Cardiac muscle cell (in vitro differentiated cells and primary cell): ENCODE measurements around the gene DAB2IP. TPM values are rescaled to one million over a fixed set of nuclear protein-coding genes. Genes with fewer than 3 reads are reported as not detected.

Source experiments
- DNase-seq, 2 donors: peaks; one replicate each; pipeline versions ENCODE4 v3.0.0 to v3.0.0-alpha.2; 2010 to 2017; ENCODE audit warnings: low read depth in 1 of 2, low spot score in 1 of 2
- H3K27ac ChIP-seq: fragments of 200-600 bp; sonication (generic); 2 replicates; pipeline ENCODE4 v1.5.1; 2016
- H3K27me3 ChIP-seq: fragments of 200-600 bp; sonication (generic); 2 replicates; pipeline ENCODE4 v1.6.0; 2016; ENCODE audit warnings: control low read depth
- H3K36me3 ChIP-seq: fragments of 200-600 bp; sonication (generic); 2 replicates; pipeline ENCODE4 v1.5.1; 2016; ENCODE audit warnings: control low read depth
- H3K4me1 ChIP-seq: fragments of 200-600 bp; sonication (generic); 2 replicates; pipeline ENCODE4 v1.8.1; 2017; ENCODE audit warnings: low read depth, mild to moderate bottlenecking, mixed run types
- H3K4me3 ChIP-seq: fragments of 200-600 bp; sonication (generic); 2 replicates; pipeline ENCODE4 v1.5.1; 2016; ENCODE audit warnings: mild to moderate bottlenecking
- H3K9me3 ChIP-seq: fragments of 200-600 bp; sonication (generic); 2 replicates; pipeline ENCODE4 v1.5.1; 2017; ENCODE audit warnings: low read depth, mild to moderate bottlenecking, control low read depth
- CTCF ChIP-seq: IDR thresholded peaks from 2 replicates; pipeline ENCODE4 v1.5.1; 2012; ENCODE audit warnings: low read depth, mild to moderate bottlenecking, low read length
- polyA plus RNA-seq: library from polyadenylated mRNA; unstranded; fragments of >200 nt; fragmentation: Nextera tagmentation; extraction: Ambion mirVana; gene quantifications from 2 replicates; pipeline ENCODE4 v1.2.1, GENCODE V29; 2016
- total RNA-seq: library from RNA; depleted of rRNA; stranded (reverse); fragments of >200 nt; gene quantifications from 2 replicates; pipeline ENCODE4 v1.2.3, GENCODE V29; 2016

The DAB2IP gene
- total and polyA plus RNA-seq, 2 experiments from 2014 or later, result 25.7 to 105 TPM

GRCh38 chr9:121662891-121663580, 11.6 kb downstream of the DAB2IP start:
- no peak for TF ChIP-seq CTCF
- Histone ChIP-seq H3K4me3 (no peak overlapping the region), H3K9me3 (no peaks in the 10 kb centered on the region), H3K27me3 (no peaks in the 10 kb centered on the region), H3K27ac (peak overlapping the region; percentile 83), H3K36me3 (no peaks in the 10 kb centered on the region), H3K4me1 (peaks cover 13% of the 10 kb centered on the region)
- DNase-seq, result no peak

DNA sequence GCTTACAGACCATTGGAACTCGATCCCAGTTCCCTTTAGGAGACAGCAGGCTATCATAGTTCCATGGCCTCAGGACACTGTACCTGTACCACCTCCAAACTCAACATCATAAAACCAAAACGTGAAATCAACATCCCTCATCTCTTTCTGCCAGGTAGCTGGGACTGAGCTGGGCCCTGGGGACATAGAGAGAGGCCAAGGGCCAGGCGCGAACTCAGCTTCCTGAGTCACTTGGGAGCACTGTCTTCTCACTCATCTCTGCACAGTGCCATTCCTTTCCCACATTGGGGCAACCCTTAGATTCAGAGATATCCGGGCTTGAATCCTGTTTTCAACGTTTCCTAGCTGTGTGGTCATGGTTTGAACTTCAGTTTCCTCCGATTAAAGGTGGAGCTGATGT, 12.2 kb downstream of the DAB2IP start:
- peaks cover 8% of the 10 kb centered on the region for H3K4me1 ChIP-seq
- no peak for TF ChIP-seq CTCF
- no peak for DNase-seq
- H3K9me3 ChIP-seq, result no peaks in the 10 kb centered on the region
- H3K4me3 ChIP-seq, result no peak overlapping the region
- H3K27me3 ChIP-seq, result no peaks in the 10 kb centered on the region
- peak overlapping the region; percentile 83 for H3K27ac ChIP-seq
- no peaks in the 10 kb centered on the region for H3K36me3 ChIP-seq

- peaks cover 6% of the 10 kb centered on the region for H3K4me1 ChIP-seq
- H3K27ac ChIP-seq, result peak overlapping the region; percentile 50
- no peak for DNase-seq
- H3K4me3 ChIP-seq, result no peak overlapping the region
- no peaks in the 10 kb centered on the region for H3K36me3 ChIP-seq
- H3K9me3 ChIP-seq, result no peaks in the 10 kb centered on the region
- H3K27me3 ChIP-seq, result no peaks in the 10 kb centered on the region
- TF ChIP-seq CTCF, result no peak
These were observed 14.9 kb downstream of the DAB2IP start for GRCh38 chr9:121666294-121666693.

- no peak for TF ChIP-seq CTCF
These were observed 15.8 kb downstream of the DAB2IP start for GRCh38 chr9:121667214-121667613.

DNA sequence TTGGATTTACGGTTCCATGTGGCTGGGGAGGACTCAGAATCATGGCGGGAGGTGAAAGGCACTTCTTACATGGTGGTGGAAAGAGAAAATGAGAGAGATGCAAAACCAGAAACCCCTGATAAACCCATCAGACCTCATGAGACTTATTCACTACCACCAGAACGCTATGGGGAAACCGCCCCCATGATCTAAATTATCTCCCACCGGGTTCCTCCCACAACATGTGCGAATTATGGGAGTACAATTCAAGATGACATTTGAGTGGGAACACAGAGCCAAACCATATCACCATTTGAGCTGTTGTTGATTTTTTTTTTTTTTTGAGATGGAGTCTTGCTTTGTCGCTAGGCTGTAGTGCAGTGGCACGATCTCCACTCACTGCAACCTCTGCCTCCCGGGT, 16.5 kb downstream of the DAB2IP start:
- H3K9me3 ChIP-seq, result no peaks in the 10 kb centered on the region
- DNase-seq, result no peak
- TF ChIP-seq CTCF, result no peak

More at GRCh38 chr9:121667214-121667613, 15.8 kb downstream of the DAB2IP start:
- H3K36me3 ChIP-seq, result no peaks in the 10 kb centered on the region
- DNase-seq, result no peak
- peaks cover 6% of the 10 kb centered on the region for H3K4me1 ChIP-seq
- no peaks in the 10 kb centered on the region for H3K9me3 ChIP-seq
- no peak overlapping the region for H3K27ac ChIP-seq
- no peak overlapping the region for H3K4me3 ChIP-seq
- H3K27me3 ChIP-seq, result no peaks in the 10 kb centered on the region

GRCh38 chr9:121670431-121670830, 19.0 kb downstream of the DAB2IP start:
- DNase-seq, result peak in 1 of 2 donors; percentile 94
- Histone ChIP-seq H3K4me3 (no peak overlapping the region), H3K9me3 (no peaks in the 10 kb centered on the region), H3K4me1 (peaks cover 1% of the 10 kb centered on the region), H3K27ac (no peak overlapping the region), H3K36me3 (no peaks in the 10 kb centered on the region), H3K27me3 (no peaks in the 10 kb centered on the region)
- no peak for TF ChIP-seq CTCF

More for the DNA sequence above, 16.5 kb downstream of the DAB2IP start:
- H3K36me3 ChIP-seq, result no peaks in the 10 kb centered on the region
- no peak overlapping the region for H3K27ac ChIP-seq
- no peak overlapping the region for H3K4me3 ChIP-seq
- no peaks in the 10 kb centered on the region for H3K27me3 ChIP-seq
- peaks cover 1% of the 10 kb centered on the region for H3K4me1 ChIP-seq
